ENCODE results near the gene MEIKIN. TPM values are rescaled to one million over a fixed set of nuclear protein-coding genes. Genes with fewer than 3 reads are reported as not detected.
"Not testable (repeated sequence)": the region's sequence is repeated elsewhere in the genome, so short reads cannot be mapped to it uniquely, and the experiment has no call there.

Gene MEIKIN
- total RNA-seq, 2 donors from 2014 or later = not detected

DNA sequence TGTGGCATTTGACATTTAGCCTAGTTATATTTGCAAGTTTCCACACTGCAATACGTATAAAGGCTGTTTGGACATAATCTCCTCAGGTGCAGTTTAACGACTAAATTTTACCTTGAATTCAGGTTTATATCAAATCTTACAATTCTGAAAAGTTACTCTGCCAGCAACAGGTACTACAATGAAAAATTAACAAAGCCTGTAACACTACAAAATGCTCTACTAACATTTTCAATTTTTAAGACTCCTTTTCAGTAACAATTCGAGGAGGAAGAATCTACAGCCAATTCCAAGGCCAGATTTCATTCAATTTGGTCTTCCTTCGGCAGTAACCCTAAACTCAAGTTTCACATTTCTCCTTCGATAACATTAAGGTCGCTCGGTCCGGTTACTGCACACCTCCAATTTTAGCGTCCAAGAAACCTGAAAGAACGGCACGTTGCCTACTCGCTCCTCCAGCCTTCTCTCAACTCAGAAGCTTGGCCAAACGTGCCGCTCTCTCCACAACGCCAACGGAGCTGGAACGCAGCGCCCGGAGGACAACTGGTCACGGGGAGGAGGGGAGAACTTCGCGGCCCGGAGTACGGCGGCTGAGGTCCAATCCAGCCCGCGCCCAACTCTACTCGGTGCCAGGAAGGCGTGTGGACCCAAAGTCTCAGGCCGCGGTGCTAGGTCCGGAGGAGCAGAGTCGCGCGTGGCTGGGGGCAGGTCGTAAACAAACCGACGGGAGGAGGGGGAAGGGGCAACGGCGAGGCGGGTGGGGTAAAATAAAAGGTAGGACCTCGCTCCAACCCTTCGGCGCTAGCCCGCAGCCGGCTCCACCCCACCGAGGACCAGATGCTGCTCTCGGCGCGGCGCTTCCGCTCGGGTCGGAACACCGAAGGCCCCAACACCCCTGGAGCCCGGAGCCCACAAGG, 149.3 kb downstream of the MEIKIN start:
- Mint-ChIP-seq H3K36me3 (no peaks in the 10 kb centered on the region), H3K4me3 (peak overlapping the region; percentile 97), H3K4me1 (ENCODE audit: low read depth in 2 of 2) (peaks cover 21 to 25% of the 10 kb centered on the region in 2 donors), H3K27ac (peak overlapping the region; percentile 86 to 94), H3K27me3 (no peaks in the 10 kb centered on the region), H3K9me3 (no peaks in the 10 kb centered on the region)
- DNase-seq (ENCODE audit: low spot score) (peak; percentile 62), ATAC-seq (peak; percentile 11 to 38)

DNA sequence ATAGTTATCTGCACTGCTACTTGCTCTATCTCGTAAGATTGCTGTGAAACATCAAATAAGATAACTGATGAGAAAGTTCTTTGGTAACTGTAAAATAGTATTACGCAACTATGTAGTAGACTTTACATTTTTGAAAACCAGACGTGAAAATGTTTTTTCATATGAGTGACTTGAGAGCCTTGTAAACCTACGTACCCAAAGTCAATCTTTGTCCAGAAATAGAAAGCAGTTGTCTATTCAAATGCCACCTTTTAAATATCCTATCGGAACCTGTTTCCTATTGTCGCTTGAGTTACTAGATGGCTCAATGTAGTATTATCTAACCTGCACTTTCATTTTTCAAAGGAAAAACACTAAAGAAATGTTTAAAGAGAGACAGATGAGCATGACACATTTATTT, 150.2 kb downstream of the MEIKIN start:
- H3K27ac Mint-ChIP-seq = peak overlapping the region; percentile 86 to 94

DNA sequence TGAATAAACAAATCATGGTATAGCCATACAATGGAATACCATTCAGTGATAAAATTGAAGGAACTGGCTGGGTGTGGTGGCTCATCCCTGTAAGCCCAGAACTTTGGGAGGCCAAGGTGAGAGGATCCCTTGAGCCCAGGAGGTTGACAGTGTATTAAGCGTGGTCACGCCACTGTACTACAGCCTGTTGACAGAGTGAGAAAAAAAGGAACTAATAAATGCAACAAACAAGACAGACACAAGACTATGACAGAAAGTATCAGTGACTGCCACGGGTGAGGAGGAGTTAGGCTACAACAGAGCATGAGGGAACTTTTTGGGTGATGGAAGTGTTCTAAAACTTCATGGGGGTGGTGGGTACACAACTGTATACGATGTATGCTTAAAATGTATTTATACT, 150.9 kb downstream of the MEIKIN start:
- no peak for ATAC-seq
- peak overlapping the region; percentile 97 for H3K4me3 Mint-ChIP-seq
- H3K27me3 Mint-ChIP-seq = no peaks in the 10 kb centered on the region
- no peak for DNase-seq (ENCODE audit: low spot score)
- H3K27ac Mint-ChIP-seq = peak overlapping the region in 1 of 2 donors; percentile 4
- peaks cover 33 to 35% of the 10 kb centered on the region in 2 donors for H3K4me1 Mint-ChIP-seq (ENCODE audit: low read depth in 2 of 2)
- no peaks in the 10 kb centered on the region for H3K36me3 Mint-ChIP-seq
- no peaks in the 10 kb centered on the region for H3K9me3 Mint-ChIP-seq

More for the DNA sequence above, 150.2 kb downstream of the MEIKIN start:
- Mint-ChIP-seq H3K36me3 (no peaks in the 10 kb centered on the region), H3K27me3 (no peaks in the 10 kb centered on the region), H3K4me1 (ENCODE audit: low read depth in 2 of 2) (peaks cover 29 to 32% of the 10 kb centered on the region in 2 donors), H3K4me3 (peak overlapping the region; percentile 97), H3K9me3 (no peaks in the 10 kb centered on the region)
- no peak for ATAC-seq
- no peak for DNase-seq (ENCODE audit: low spot score)

DNA sequence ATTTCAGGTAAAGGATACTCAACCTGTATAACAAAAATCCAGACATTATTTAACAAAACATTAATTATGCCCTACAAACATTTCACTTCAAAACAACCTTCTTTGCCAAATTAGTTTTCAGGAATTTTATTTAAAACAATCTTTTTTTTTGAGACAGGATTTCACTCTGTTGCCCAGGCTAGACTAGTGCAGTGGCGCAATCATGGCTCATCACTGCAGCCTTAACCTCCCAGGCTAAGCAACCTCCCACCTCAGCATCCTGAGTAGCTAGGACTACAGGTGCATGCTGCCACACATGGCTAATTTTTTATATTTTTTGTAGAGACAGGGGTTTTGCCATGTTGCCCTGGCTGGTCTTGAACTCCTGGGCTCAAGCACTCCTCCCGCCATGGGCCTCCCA, 152.6 kb downstream of the MEIKIN start:
- H3K27me3 Mint-ChIP-seq = no peaks in the 10 kb centered on the region
- peaks cover 39% of the 10 kb centered on the region in 2 donors for H3K4me1 Mint-ChIP-seq (ENCODE audit: low read depth in 2 of 2)

DNA sequence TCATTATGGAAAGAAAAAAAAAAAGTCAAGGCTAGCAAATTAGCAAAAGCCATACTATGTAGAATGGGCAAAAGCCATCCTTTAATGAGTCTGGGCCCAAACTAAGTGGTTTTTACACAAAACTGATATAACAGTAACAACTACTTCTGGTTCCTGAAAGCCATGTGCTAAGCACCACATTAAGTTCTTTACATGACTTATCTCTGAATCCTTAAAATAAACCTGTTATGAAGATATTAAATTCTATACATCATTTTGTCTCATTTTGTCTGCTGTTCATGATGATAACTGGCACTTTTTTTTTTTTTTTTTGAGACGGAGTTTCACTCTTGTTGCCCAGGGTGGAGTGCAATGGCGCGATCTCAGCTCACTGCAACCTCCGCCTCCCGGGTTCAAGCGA, 153.6 kb downstream of the MEIKIN start:
- H3K9me3 Mint-ChIP-seq = no peaks in the 10 kb centered on the region
- peaks cover 45 to 47% of the 10 kb centered on the region in 2 donors for H3K4me1 Mint-ChIP-seq (ENCODE audit: low read depth in 2 of 2)
- no peak for ATAC-seq
- no peak for DNase-seq (ENCODE audit: low spot score)
- H3K27ac Mint-ChIP-seq = no peak overlapping the region
- no peaks in the 10 kb centered on the region for H3K27me3 Mint-ChIP-seq
- H3K4me3 Mint-ChIP-seq = no peak overlapping the region
- H3K36me3 Mint-ChIP-seq = no peaks in the 10 kb centered on the region

More for the DNA sequence above, 152.6 kb downstream of the MEIKIN start:
- ATAC-seq (no peak), DNase-seq (ENCODE audit: low spot score) (no peak)
- Mint-ChIP-seq H3K27ac (no peak overlapping the region), H3K9me3 (no peaks in the 10 kb centered on the region), H3K36me3 (no peaks in the 10 kb centered on the region), H3K4me3 (no peak overlapping the region)

- Mint-ChIP-seq H3K4me3 (no peak overlapping the region), H3K27ac (peak overlapping the region in 1 of 2 donors; percentile 18), H3K27me3 (no peaks in the 10 kb centered on the region), H3K4me1 (ENCODE audit: low read depth in 2 of 2) (peaks cover 45 to 48% of the 10 kb centered on the region in 2 donors), H3K9me3 (no peaks in the 10 kb centered on the region), H3K36me3 (no peaks in the 10 kb centered on the region)
- ATAC-seq = no peak
- no peak for DNase-seq (ENCODE audit: low spot score)
Observed at GRCh38 chr5:131790550-131790949, 154.9 kb downstream of the MEIKIN start.

DNA sequence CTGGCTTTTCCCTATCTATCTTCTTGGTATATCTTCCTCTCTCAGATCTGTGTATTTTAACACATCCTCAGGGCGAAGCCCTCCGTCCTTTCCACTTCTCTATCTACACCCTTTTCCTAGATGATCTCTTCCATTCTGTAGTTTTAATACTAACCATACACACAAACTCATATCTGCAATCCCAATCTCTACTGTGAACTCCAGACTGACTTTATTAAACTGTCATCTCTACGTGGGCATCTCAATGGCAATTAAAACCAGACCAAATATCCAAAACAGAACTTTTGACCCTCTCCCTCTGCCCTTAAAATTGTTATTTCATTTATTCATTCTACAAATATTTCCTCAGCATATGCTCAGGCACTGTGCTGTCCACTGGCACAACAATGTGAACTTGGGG, 155.7 kb downstream of the MEIKIN start:
- H3K4me1 Mint-ChIP-seq (ENCODE audit: low read depth in 2 of 2) = peaks cover 39 to 40% of the 10 kb centered on the region in 2 donors
- no peak overlapping the region for H3K27ac Mint-ChIP-seq
- H3K36me3 Mint-ChIP-seq = no peaks in the 10 kb centered on the region
- no peak for ATAC-seq
- no peaks in the 10 kb centered on the region for H3K27me3 Mint-ChIP-seq
- no peaks in the 10 kb centered on the region for H3K9me3 Mint-ChIP-seq
- no peak for DNase-seq (ENCODE audit: low spot score)
- H3K4me3 Mint-ChIP-seq = no peak overlapping the region

- no peaks in the 10 kb centered on the region for H3K36me3 Mint-ChIP-seq
- H3K4me3 Mint-ChIP-seq = no peak overlapping the region
- H3K4me1 Mint-ChIP-seq (ENCODE audit: low read depth in 2 of 2) = peaks cover 39 to 40% of the 10 kb centered on the region in 2 donors
- H3K27ac Mint-ChIP-seq = no peak overlapping the region
- ATAC-seq (no peak), DNase-seq (ENCODE audit: low spot score) (no peak)
- no peaks in the 10 kb centered on the region for H3K27me3 Mint-ChIP-seq
- no peaks in the 10 kb centered on the region for H3K9me3 Mint-ChIP-seq
Observed at GRCh38 chr5:131787736-131788135, 157.7 kb downstream of the MEIKIN start.

DNA sequence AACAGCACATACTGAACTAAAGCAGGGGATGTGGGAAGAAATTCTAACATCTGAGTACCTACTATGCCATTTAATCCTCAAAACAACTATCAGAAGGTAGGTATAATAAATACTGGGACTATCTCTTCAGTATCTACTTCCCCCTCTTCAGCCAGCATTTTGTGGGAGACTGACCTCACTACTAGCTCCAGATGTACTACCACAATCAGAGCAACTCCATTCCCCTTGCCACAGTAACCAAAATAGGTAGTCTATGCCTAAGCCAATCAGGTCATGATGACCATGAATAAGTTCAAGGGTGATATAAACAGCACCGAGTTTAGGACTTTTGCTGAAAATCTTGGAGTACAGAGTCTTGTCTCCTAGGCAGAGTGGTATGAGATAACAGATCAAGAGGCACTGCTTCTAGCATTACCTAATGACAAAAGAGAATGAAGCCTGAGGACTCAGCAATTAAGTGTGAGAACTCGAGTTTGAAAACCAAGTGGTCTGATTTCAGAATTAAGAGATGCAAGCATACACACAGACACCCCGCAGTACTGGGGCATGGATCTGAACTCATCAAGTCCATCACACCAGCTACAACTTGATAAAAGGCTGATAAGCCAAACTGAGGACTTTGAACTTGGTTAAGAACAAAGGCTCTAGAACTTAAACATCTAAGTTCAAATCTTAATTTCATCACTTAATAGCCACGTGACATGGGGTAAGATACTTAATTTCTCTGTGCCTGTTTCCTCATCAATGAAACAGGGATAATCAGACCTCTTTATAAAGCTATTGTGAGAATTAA, 158.4 kb downstream of the MEIKIN start:
- peaks cover 40 to 42% of the 10 kb centered on the region in 2 donors for H3K4me1 Mint-ChIP-seq (ENCODE audit: low read depth in 2 of 2)
- no peak overlapping the region for H3K4me3 Mint-ChIP-seq
- H3K27ac Mint-ChIP-seq = no peak overlapping the region
- no peak for DNase-seq (ENCODE audit: low spot score)
- H3K27me3 Mint-ChIP-seq = no peaks in the 10 kb centered on the region
- ATAC-seq = no peak
- H3K36me3 Mint-ChIP-seq = no peaks in the 10 kb centered on the region
- no peaks in the 10 kb centered on the region for H3K9me3 Mint-ChIP-seq

- DNase-seq (ENCODE audit: low spot score) = no peak
Observed at GRCh38 chr5:131786036-131786435, 159.4 kb downstream of the MEIKIN start.

DNA sequence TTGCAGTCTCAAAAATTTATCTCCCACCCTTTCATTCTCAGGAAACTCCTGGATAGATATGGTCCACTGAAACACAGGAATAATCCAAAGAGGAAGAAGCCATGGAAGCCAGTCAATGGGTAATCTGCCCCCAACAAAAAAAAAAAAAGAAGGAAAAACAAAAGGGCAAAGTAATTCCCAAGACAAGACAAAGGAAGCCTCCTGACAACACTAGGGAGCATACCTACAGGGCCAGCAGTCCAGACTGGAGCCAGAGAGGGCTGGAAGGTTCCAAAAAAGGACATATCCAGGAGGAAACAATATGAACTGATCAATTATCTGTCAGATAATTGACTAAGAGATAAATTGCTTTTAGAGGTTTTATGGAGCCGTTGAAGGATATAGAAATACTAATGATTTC, 161.6 kb downstream of the MEIKIN start:
- Mint-ChIP-seq H3K4me1 (ENCODE audit: low read depth in 2 of 2) (peaks cover 30 to 39% of the 10 kb centered on the region in 2 donors), H3K36me3 (no peaks in the 10 kb centered on the region)
- no peak for ATAC-seq

More at GRCh38 chr5:131786036-131786435, 159.4 kb downstream of the MEIKIN start:
- H3K4me1 Mint-ChIP-seq (ENCODE audit: low read depth in 2 of 2) = peaks cover 36 to 47% of the 10 kb centered on the region in 2 donors
- no peaks in the 10 kb centered on the region for H3K9me3 Mint-ChIP-seq
- ATAC-seq = no peak
- no peaks in the 10 kb centered on the region for H3K27me3 Mint-ChIP-seq
- no peaks in the 10 kb centered on the region for H3K36me3 Mint-ChIP-seq
- H3K27ac Mint-ChIP-seq = no peak overlapping the region
- no peak overlapping the region for H3K4me3 Mint-ChIP-seq

DNA sequence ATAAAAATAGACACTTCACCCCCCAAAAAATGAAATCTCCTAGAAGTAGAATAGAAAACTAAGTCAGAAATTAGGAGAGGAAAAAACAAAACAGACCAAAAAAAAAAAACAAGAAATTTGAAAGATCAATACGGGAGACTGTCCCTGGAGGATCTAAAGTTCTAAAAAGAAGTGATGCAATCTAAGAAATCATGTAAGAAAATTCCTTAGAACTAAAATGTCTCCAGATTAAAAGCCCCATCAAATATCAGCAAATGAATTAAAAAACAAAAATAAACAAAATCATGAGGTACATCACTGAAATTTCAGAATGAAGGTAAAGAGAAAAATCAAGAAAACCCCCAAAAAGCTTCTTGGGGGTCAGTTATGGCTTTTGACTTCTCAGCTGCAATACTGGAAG, 162.1 kb downstream of the MEIKIN start:
- ATAC-seq = no peak
- H3K9me3 Mint-ChIP-seq = no peaks in the 10 kb centered on the region
- H3K36me3 Mint-ChIP-seq = no peaks in the 10 kb centered on the region
- no peak overlapping the region for H3K27ac Mint-ChIP-seq
- H3K4me3 Mint-ChIP-seq = no peak overlapping the region
- no peaks in the 10 kb centered on the region for H3K27me3 Mint-ChIP-seq
- no peak for DNase-seq (ENCODE audit: low spot score)
- peaks cover 30 to 39% of the 10 kb centered on the region in 2 donors for H3K4me1 Mint-ChIP-seq (ENCODE audit: low read depth in 2 of 2)

More for the DNA sequence above, 161.6 kb downstream of the MEIKIN start:
- no peak overlapping the region for H3K27ac Mint-ChIP-seq
- no peak for DNase-seq (ENCODE audit: low spot score)
- H3K27me3 Mint-ChIP-seq = no peaks in the 10 kb centered on the region
- no peak overlapping the region for H3K4me3 Mint-ChIP-seq
- no peaks in the 10 kb centered on the region for H3K9me3 Mint-ChIP-seq

GRCh38 chr5:131782717-131783116, 162.7 kb downstream of the MEIKIN start:
- DNase-seq (ENCODE audit: low spot score) (no peak), ATAC-seq (no peak)
- H3K36me3 Mint-ChIP-seq = no peaks in the 10 kb centered on the region
- H3K4me3 Mint-ChIP-seq = no peak overlapping the region
- no peaks in the 10 kb centered on the region for H3K9me3 Mint-ChIP-seq
- no peaks in the 10 kb centered on the region for H3K27me3 Mint-ChIP-seq
- no peak overlapping the region for H3K27ac Mint-ChIP-seq
- H3K4me1 Mint-ChIP-seq (ENCODE audit: low read depth in 2 of 2) = peaks cover 31 to 40% of the 10 kb centered on the region in 2 donors

DNA sequence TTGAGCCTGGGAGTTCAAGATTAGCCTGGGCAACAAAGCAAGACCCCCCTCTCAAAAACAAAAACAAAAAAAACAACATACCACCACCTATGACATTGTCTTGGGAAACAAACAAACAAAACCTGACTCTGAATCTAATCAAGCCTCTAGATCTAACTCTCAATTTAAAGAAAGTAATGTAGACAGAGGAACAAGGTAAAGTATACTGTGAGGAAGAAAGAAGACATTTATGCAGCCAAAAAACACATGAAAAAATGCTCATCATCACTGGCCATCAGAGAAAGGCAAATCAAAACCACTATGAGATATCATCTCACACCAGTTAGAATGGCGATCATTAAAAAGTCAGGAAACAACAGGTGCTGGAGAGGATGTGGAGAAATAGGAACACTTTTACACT, 167.3 kb downstream of the MEIKIN start:
- DNase-seq (ENCODE audit: low spot score); H3K27me3 Mint-ChIP-seq; H3K27ac Mint-ChIP-seq; H3K36me3 Mint-ChIP-seq; H3K9me3 Mint-ChIP-seq; H3K4me3 Mint-ChIP-seq; ATAC-seq: not testable (repeated sequence)
- H3K4me1 Mint-ChIP-seq (ENCODE audit: low read depth in 2 of 2) = peaks cover 18 to 29% of the 10 kb centered on the region in 2 donors
